Measurements from ENCODE around the gene RFX2.

RFX2 gene

DNA sequence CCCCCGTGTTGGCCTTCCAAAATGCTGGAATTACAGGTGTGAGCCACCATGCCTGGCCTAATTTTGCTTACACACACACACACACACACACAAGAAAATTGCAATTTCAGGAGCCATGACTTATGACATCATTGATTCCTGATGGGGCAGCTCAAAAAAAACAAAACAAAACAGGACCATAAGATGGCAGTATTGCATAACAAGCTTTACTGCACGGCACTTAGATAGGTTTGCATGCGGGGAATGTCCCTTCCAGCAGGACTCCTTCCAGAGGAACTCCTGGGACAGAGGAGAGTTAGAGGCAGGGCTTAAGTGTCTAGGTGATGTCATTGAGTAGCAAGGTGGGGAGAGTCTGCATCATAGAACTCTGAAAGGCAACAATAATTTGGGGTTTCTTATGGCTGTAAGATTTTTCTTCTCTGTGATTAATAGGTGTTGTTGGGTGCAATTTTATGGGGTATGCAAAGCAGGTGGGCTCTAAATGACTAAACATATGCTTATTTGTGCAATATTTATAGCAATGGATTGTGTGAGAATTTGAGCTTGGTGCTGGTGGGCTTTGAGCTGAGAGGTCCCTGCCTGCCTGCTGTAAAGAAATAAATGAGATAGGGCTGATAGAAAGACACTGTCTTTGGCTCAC, 16.2 kb upstream of the RFX2 start:
- TF ChIP-seq, protein P1, sequence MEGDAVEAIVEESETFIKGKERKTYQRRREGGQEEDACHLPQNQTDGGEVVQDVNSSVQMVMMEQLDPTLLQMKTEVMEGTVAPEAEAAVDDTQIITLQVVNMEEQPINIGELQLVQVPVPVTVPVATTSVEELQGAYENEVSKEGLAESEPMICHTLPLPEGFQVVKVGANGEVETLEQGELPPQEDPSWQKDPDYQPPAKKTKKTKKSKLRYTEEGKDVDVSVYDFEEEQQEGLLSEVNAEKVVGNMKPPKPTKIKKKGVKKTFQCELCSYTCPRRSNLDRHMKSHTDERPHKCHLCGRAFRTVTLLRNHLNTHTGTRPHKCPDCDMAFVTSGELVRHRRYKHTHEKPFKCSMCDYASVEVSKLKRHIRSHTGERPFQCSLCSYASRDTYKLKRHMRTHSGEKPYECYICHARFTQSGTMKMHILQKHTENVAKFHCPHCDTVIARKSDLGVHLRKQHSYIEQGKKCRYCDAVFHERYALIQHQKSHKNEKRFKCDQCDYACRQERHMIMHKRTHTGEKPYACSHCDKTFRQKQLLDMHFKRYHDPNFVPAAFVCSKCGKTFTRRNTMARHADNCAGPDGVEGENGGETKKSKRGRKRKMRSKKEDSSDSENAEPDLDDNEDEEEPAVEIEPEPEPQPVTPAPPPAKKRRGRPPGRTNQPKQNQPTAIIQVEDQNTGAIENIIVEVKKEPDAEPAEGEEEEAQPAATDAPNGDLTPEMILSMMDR (IDR thresholded peaks at IDR 0.05; ENCODE audit: insufficient read depth, low read length, poor library complexity, severe bottlenecking) = peak; percentile 27
- TF ChIP-seq EZH2phosphoT487 (conservative IDR thresholded peaks at IDR 0.05; ENCODE audit: low read length) = no peak
- Histone ChIP-seq H3K4me2 (ENCODE audit: low read depth, low read length, poor library complexity, severe bottlenecking) (no peak overlapping the region), H3K9me2 (replicated peaks; ENCODE audit: insufficient read depth, low read length) (no peaks in the 10 kb centered on the region), H3K79me2 (ENCODE audit: insufficient read depth, low read length) (no peaks in the 10 kb centered on the region), H2AFZ (ENCODE audit: low read depth, low read length, severe bottlenecking) (no peak overlapping the region), H3K4me3 (ENCODE audit: insufficient read depth, low read length, poor library complexity, severe bottlenecking) (no peak overlapping the region), H3K9me3 (ENCODE audit: insufficient read depth, low read length) (no peaks in the 10 kb centered on the region), H3K36me3 (ENCODE audit: low read length) (no peaks in the 10 kb centered on the region), H3K27me3 (ENCODE audit: low read length) (no peaks in the 10 kb centered on the region), H3K27ac (ENCODE audit: low read depth, low read length) (no peak overlapping the region), H4K20me1 (ENCODE audit: low read depth, low read length) (no peaks in the 10 kb centered on the region), H3K9ac (ENCODE audit: low read length) (no peak overlapping the region), H3F3A (ENCODE audit: insufficient read depth) (no peaks in the 10 kb centered on the region)

GRCh38 chr19:6125571-6125989, 15.3 kb upstream of the RFX2 start:
- no peaks in the 10 kb centered on the region for H3K27me3 ChIP-seq (ENCODE audit: low read length)
- no peaks in the 10 kb centered on the region for H3K79me2 ChIP-seq (ENCODE audit: insufficient read depth, low read length)
- no peak overlapping the region for H3K4me2 ChIP-seq (ENCODE audit: low read depth, low read length, poor library complexity, severe bottlenecking)
- TF ChIP-seq, protein P1 (IDR thresholded peaks at IDR 0.05; ENCODE audit: insufficient read depth, low read length, poor library complexity, severe bottlenecking) = peak; percentile 67
- no peak for TF ChIP-seq EZH2phosphoT487 (conservative IDR thresholded peaks at IDR 0.05; ENCODE audit: low read length)
- H3K4me3 ChIP-seq (ENCODE audit: insufficient read depth, low read length, poor library complexity, severe bottlenecking) = no peak overlapping the region
- H2AFZ ChIP-seq (ENCODE audit: low read depth, low read length, severe bottlenecking) = no peak overlapping the region
- H3K9ac ChIP-seq (ENCODE audit: low read length) = no peak overlapping the region
- H3F3A ChIP-seq (ENCODE audit: insufficient read depth) = no peaks in the 10 kb centered on the region
- no peaks in the 10 kb centered on the region for H4K20me1 ChIP-seq (ENCODE audit: low read depth, low read length)
- no peaks in the 10 kb centered on the region for H3K36me3 ChIP-seq (ENCODE audit: low read length)
- no peaks in the 10 kb centered on the region for H3K9me3 ChIP-seq (ENCODE audit: insufficient read depth, low read length)
- no peak overlapping the region for H3K27ac ChIP-seq (ENCODE audit: low read depth, low read length)
- H3K9me2 ChIP-seq (replicated peaks; ENCODE audit: insufficient read depth, low read length) = no peaks in the 10 kb centered on the region

- Histone ChIP-seq H2AFZ (ENCODE audit: low read depth, low read length, severe bottlenecking) (no peak overlapping the region), H3K36me3 (ENCODE audit: low read length) (no peaks in the 10 kb centered on the region), H3K4me3 (ENCODE audit: insufficient read depth, low read length, poor library complexity, severe bottlenecking) (no peak overlapping the region), H3K9me2 (replicated peaks; ENCODE audit: insufficient read depth, low read length) (no peaks in the 10 kb centered on the region), H3K79me2 (ENCODE audit: insufficient read depth, low read length) (no peaks in the 10 kb centered on the region), H3K9me3 (ENCODE audit: insufficient read depth, low read length) (no peaks in the 10 kb centered on the region; the same call in 1 of the 2 replicates), H4K20me1 (ENCODE audit: low read depth, low read length) (no peaks in the 10 kb centered on the region), H3K27ac (ENCODE audit: low read depth, low read length) (no peak overlapping the region), H3K27me3 (ENCODE audit: low read length) (no peaks in the 10 kb centered on the region), H3K4me2 (ENCODE audit: low read depth, low read length, poor library complexity, severe bottlenecking) (no peak overlapping the region), H3K9ac (ENCODE audit: low read length) (no peak overlapping the region), H3F3A (ENCODE audit: insufficient read depth) (no peaks in the 10 kb centered on the region)
- no peak for TF ChIP-seq EZH2phosphoT487 (conservative IDR thresholded peaks at IDR 0.05; ENCODE audit: low read length)
- TF ChIP-seq, protein P1 (IDR thresholded peaks at IDR 0.05; ENCODE audit: insufficient read depth, low read length, poor library complexity, severe bottlenecking) = no peak
These were observed 8.7 kb upstream of the RFX2 start for GRCh38 chr19:6119031-6119430.
